SU-DHL-6 (cell line): ENCODE measurements around the gene BAZ1A.

ENCODE experiments used
- H2AFZ ChIP-seq: fragments of 200-600 bp; sonication (generic); 2 replicates; pipeline ENCODE4 v1.6.1; 2014; ENCODE audit warnings: low read depth, mild to moderate bottlenecking, moderate library complexity, mixed read lengths, antibody characterized with exemption, low read length; ENCODE audit not compliant: severe bottlenecking
- H3F3A ChIP-seq: fragments of 200-600 bp; shearing (Covaris generic); 2 replicates; pipeline ENCODE4 v1.6.0; 2016; ENCODE audit warnings: antibody characterized with exemption, mild to moderate bottlenecking; ENCODE audit not compliant: insufficient read depth
- H3K27ac ChIP-seq: fragments of 200-600 bp; sonication (generic); 2 replicates; pipeline ENCODE4 v1.5.1; 2016; ENCODE audit warnings: low read depth, mild to moderate bottlenecking, low read length, moderate library complexity, mixed read lengths
- H3K27me3 ChIP-seq: fragments of 200-600 bp; sonication (generic), shearing (Covaris generic); 2 replicates; pipeline ENCODE4 v1.6.0; 2014; ENCODE audit warnings: mild to moderate bottlenecking, low read length
- H3K36me3 ChIP-seq: fragments of 200-600 bp; sonication (generic); 2 replicates; pipeline ENCODE4 v1.6.1; 2014; ENCODE audit warnings: mild to moderate bottlenecking, low read length, mixed read lengths
- H3K4me2 ChIP-seq: fragments of 300-600, 200-600 bp; shearing (Covaris generic), sonication (generic); 2 replicates; pipeline ENCODE4 v1.6.0; 2014; ENCODE audit warnings: low read length, low read depth, mild to moderate bottlenecking; ENCODE audit not compliant: poor library complexity, severe bottlenecking
- H3K4me3 ChIP-seq: fragments of 200-600 bp; sonication (generic); 2 replicates; pipeline ENCODE4 v1.5.1; 2014; ENCODE audit warnings: antibody characterized with exemption, low read length, mild to moderate bottlenecking, mixed read lengths; ENCODE audit not compliant: insufficient read depth, poor library complexity, severe bottlenecking
- H3K79me2 ChIP-seq: fragments of 200-600 bp; sonication (generic); 2 replicates; pipeline ENCODE4 v1.6.1; 2014; ENCODE audit warnings: mild to moderate bottlenecking, low read length, moderate library complexity; ENCODE audit not compliant: insufficient read depth
- H3K9ac ChIP-seq: fragments of 200-600 bp; sonication (generic); 2 replicates; pipeline ENCODE4 v1.7.0; 2014; ENCODE audit warnings: mild to moderate bottlenecking, low read length
- H3K9me2 ChIP-seq: fragments of 200-600 bp; sonication (generic); replicated peaks from 2 replicates; pipeline ENCODE4 v1.6.1; 2014; ENCODE audit warnings: low read length; ENCODE audit not compliant: insufficient read depth
- H3K9me3 ChIP-seq: fragments of 200-600 bp; sonication (generic); 2 replicates; pipeline ENCODE4 v1.6.1; 2014; ENCODE audit warnings: low read length, mixed read lengths; ENCODE audit not compliant: insufficient read depth
- H4K20me1 ChIP-seq: fragments of 200-600 bp; sonication (generic); 2 replicates; pipeline ENCODE4 v1.6.1; 2014; ENCODE audit warnings: low read depth, mild to moderate bottlenecking, antibody characterized with exemption, low read length, moderate library complexity, mixed read lengths
- CTCF ChIP-seq: fragments of 200-600 bp; sonication (generic); IDR thresholded peaks from one replicate; pipeline ENCODE4 v1.5.1; 2017; ENCODE audit warnings: antibody characterized with exemption, mild to moderate bottlenecking, low read length, moderate library complexity; ENCODE audit not compliant: insufficient read depth, poor library complexity, severe bottlenecking
- EZH2phosphoT487 ChIP-seq: fragments of 200-600 bp; sonication (generic), shearing (Covaris generic); conservative IDR thresholded peaks from 2 replicates; pipeline ENCODE4 v1.6.1; 2018; ENCODE audit warnings: mild to moderate bottlenecking, antibody characterized with exemption, low read length, moderate library complexity, mixed read lengths

The BAZ1A gene

GRCh38 chr14:34875031-34875922 lies at the start of gene BAZ1A:
Gene BAZ1A, minus strand, starts transcription at chr14:34875360. Its CDS starts 756 bp downstream, at chr14:34874604.
- no peaks in the 10 kb centered on the region for H4K20me1 ChIP-seq
- H3K27me3 ChIP-seq: no peaks in the 10 kb centered on the region
- H3F3A ChIP-seq: peaks cover 15% of the 10 kb centered on the region
- no peaks in the 10 kb centered on the region for H3K9me2 ChIP-seq
- no peak for TF ChIP-seq CTCF
- H3K4me3 ChIP-seq: peak within 1 kb of the TSS; percentile 80
- H3K4me2 ChIP-seq: peak within 1 kb of the TSS; percentile 85
- peak within 1 kb of the TSS; percentile 99 for H3K9ac ChIP-seq
- H2AFZ ChIP-seq: peak within 1 kb of the TSS; percentile 88
- peak within 1 kb of the TSS; percentile 95 for H3K27ac ChIP-seq
- H3K9me3 ChIP-seq: no peaks in the 10 kb centered on the region
- peaks cover 54% of the 10 kb centered on the region for H3K79me2 ChIP-seq
- peaks cover 7% of the 10 kb centered on the region; the same call in 1 of the 2 replicates for H3K36me3 ChIP-seq

- Histone ChIP-seq H3K79me2 (no peaks in the 10 kb centered on the region), H3K9ac (no peak overlapping the region), H3K27ac (no peak overlapping the region), H3K4me2 (no peak overlapping the region), H2AFZ (no peak overlapping the region), H3K4me3 (no peak overlapping the region), H4K20me1 (no peaks in the 10 kb centered on the region), H3K36me3 (no peaks in the 10 kb centered on the region), H3K9me3 (no peaks in the 10 kb centered on the region), H3K27me3 (no peaks in the 10 kb centered on the region), H3K9me2 (no peaks in the 10 kb centered on the region), H3F3A (no peaks in the 10 kb centered on the region)
- TF ChIP-seq EZH2phosphoT487 (no peak), CTCF (no peak)
These were observed 45.2 kb upstream of the BAZ1A start for GRCh38 chr14:34920339-34920738.

GRCh38 chr14:34913619-34914018 lies 38.5 kb upstream of the BAZ1A start:
- H3K27ac ChIP-seq: no peak overlapping the region
- no peaks in the 10 kb centered on the region for H3K9me2 ChIP-seq
- no peaks in the 10 kb centered on the region for H3K79me2 ChIP-seq
- TF ChIP-seq CTCF (no peak), EZH2phosphoT487 (no peak)
- H4K20me1 ChIP-seq: no peaks in the 10 kb centered on the region
- no peak overlapping the region for H3K4me3 ChIP-seq
- no peak overlapping the region for H3K4me2 ChIP-seq
- H3K36me3 ChIP-seq: no peaks in the 10 kb centered on the region
- no peaks in the 10 kb centered on the region for H3K9me3 ChIP-seq
- H3F3A ChIP-seq: peaks cover 6% of the 10 kb centered on the region; the same call in 1 of the 2 replicates
- H3K9ac ChIP-seq: no peak overlapping the region
- H3K27me3 ChIP-seq: no peaks in the 10 kb centered on the region
- H2AFZ ChIP-seq: no peak overlapping the region
